Measurements from ENCODE around the gene SEL1L. TPM values are rescaled to one million over a fixed set of nuclear protein-coding genes. Genes with fewer than 3 reads are reported as not detected.

The SEL1L gene
- total and polyA plus RNA-seq, 2 of the 13 experiments (the other 11 are each of a cell fraction or from before 2014, with no cell fraction given): 15.3 to 61.0 TPM

DNA sequence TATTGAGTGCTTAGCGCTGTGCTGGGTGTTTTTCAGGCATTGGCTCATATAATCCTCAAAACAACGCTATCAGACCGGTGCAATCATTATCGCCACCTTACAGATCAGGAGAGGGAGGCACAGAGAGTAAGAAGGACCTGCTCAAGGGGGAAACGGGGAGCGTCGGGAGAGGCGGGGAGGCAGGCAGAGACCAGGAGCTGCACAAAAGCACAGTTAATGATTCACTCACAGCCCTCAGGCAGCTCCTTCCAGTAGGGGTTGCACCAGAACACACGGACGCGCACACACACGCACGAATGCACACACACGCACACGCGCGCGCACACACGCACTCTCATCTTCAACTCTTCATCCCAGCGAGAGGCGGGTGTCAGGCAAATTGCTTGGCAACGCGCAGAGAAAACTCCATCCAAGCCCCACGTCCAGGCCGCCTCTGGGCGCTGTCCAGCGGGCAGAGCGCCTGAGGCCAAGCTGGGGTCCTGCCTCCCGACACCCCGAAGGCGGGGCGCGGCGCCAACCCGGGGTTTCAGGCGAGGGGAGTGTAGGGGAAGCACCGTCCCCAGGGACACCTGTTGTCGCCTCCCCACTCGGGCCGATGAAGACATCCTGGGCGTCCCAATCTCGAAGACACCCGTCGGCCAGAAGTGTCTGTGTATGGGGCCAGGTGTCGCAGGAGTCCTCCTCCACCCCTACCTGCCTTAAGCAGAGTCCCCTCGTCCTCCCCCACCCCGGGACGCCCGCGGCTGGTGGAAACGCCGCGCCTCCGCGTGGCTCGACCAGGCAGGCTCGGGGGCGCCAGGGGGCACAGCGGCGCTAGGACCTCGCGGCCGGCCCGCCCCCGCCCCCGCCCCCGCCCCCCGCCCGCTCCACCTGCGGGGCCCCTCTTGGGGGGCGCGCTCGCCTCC, 98.0 kb downstream of the SEL1L start (continued):
- TF ChIP-seq, protein P1, sequence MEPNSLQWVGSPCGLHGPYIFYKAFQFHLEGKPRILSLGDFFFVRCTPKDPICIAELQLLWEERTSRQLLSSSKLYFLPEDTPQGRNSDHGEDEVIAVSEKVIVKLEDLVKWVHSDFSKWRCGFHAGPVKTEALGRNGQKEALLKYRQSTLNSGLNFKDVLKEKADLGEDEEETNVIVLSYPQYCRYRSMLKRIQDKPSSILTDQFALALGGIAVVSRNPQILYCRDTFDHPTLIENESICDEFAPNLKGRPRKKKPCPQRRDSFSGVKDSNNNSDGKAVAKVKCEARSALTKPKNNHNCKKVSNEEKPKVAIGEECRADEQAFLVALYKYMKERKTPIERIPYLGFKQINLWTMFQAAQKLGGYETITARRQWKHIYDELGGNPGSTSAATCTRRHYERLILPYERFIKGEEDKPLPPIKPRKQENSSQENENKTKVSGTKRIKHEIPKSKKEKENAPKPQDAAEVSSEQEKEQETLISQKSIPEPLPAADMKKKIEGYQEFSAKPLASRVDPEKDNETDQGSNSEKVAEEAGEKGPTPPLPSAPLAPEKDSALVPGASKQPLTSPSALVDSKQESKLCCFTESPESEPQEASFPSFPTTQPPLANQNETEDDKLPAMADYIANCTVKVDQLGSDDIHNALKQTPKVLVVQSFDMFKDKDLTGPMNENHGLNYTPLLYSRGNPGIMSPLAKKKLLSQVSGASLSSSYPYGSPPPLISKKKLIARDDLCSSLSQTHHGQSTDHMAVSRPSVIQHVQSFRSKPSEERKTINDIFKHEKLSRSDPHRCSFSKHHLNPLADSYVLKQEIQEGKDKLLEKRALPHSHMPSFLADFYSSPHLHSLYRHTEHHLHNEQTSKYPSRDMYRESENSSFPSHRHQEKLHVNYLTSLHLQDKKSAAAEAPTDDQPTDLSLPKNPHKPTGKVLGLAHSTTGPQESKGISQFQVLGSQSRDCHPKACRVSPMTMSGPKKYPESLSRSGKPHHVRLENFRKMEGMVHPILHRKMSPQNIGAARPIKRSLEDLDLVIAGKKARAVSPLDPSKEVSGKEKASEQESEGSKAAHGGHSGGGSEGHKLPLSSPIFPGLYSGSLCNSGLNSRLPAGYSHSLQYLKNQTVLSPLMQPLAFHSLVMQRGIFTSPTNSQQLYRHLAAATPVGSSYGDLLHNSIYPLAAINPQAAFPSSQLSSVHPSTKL (CRISPR knock-in tag; IDR thresholded peaks at IDR 0.05): peak; percentile 5; the same call in 1 of the 2 replicates
- TF ChIP-seq ZNF350 (CRISPR knock-in tag; IDR thresholded peaks at IDR 0.05; ENCODE audit: borderline replicate concordance, low read depth) (peak; percentile 54; the same call in 1 of the 2 replicates), THYN1 (CRISPR knock-in tag; IDR thresholded peaks at IDR 0.05; ENCODE audit: borderline replicate concordance, low read depth) (no peak), SP4 (CRISPR knock-in tag; IDR thresholded peaks at IDR 0.05) (0 out of 2 replicates have a peak, but pooled peaks have one; percentile 13), ZNF20 (CRISPR knock-in tag; IDR thresholded peaks at IDR 0.05) (no peak), PAWR (CRISPR knock-in tag; IDR thresholded peaks at IDR 0.05; ENCODE audit: borderline replicate concordance) (no peak), SMARCC2 (IDR thresholded peaks at IDR 0.05) (no peak), SRSF1 (optimal IDR thresholded peaks at IDR 0.05; ENCODE audit: low read depth, low read length) (no peak), REPIN1 (CRISPR knock-in tag; IDR thresholded peaks at IDR 0.05; ENCODE audit: borderline replicate concordance, low read depth) (no peak; the same call in 1 of the 2 replicates), ZNF460 (CRISPR knock-in tag; IDR thresholded peaks at IDR 0.05; ENCODE audit: borderline replicate concordance) (no peak), ZNF878 (CRISPR knock-in tag; IDR thresholded peaks at IDR 0.05) (no peak; the same call in 1 of the 2 replicates), ZKSCAN5 (CRISPR knock-in tag; IDR thresholded peaks at IDR 0.05) (peak; percentile 56; the same call in 1 of the 2 replicates), JUND (CRISPR knock-in tag; IDR thresholded peaks at IDR 0.05) (peak; percentile 57; the same call in 1 of the 2 replicates), ZNF772 (CRISPR knock-in tag; IDR thresholded peaks at IDR 0.05) (peak; percentile 68; the same call in 1 of the 2 replicates), ZNF343 (CRISPR knock-in tag; IDR thresholded peaks at IDR 0.05) (0 out of 2 replicates have a peak, but pooled peaks have one; percentile 41)
- TF ChIP-seq, protein P2, sequence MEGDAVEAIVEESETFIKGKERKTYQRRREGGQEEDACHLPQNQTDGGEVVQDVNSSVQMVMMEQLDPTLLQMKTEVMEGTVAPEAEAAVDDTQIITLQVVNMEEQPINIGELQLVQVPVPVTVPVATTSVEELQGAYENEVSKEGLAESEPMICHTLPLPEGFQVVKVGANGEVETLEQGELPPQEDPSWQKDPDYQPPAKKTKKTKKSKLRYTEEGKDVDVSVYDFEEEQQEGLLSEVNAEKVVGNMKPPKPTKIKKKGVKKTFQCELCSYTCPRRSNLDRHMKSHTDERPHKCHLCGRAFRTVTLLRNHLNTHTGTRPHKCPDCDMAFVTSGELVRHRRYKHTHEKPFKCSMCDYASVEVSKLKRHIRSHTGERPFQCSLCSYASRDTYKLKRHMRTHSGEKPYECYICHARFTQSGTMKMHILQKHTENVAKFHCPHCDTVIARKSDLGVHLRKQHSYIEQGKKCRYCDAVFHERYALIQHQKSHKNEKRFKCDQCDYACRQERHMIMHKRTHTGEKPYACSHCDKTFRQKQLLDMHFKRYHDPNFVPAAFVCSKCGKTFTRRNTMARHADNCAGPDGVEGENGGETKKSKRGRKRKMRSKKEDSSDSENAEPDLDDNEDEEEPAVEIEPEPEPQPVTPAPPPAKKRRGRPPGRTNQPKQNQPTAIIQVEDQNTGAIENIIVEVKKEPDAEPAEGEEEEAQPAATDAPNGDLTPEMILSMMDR (CRISPR knock-in tag; IDR thresholded peaks at IDR 0.05): peak; percentile 23; the same call in 1 of the 2 replicates
- TF ChIP-seq, protein P3, sequence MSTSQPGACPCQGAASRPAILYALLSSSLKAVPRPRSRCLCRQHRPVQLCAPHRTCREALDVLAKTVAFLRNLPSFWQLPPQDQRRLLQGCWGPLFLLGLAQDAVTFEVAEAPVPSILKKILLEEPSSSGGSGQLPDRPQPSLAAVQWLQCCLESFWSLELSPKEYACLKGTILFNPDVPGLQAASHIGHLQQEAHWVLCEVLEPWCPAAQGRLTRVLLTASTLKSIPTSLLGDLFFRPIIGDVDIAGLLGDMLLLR (CRISPR knock-in tag; IDR thresholded peaks at IDR 0.05): 0 out of 2 replicates have a peak, but pooled peaks have one; percentile 51
- TF ChIP-seq, protein P4, sequence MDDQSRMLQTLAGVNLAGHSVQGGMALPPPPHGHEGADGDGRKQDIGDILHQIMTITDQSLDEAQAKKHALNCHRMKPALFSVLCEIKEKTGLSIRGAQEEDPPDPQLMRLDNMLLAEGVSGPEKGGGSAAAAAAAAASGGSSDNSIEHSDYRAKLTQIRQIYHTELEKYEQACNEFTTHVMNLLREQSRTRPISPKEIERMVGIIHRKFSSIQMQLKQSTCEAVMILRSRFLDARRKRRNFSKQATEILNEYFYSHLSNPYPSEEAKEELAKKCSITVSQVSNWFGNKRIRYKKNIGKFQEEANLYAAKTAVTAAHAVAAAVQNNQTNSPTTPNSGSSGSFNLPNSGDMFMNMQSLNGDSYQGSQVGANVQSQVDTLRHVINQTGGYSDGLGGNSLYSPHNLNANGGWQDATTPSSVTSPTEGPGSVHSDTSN (CRISPR knock-in tag; IDR thresholded peaks at IDR 0.05; ENCODE audit: borderline replicate concordance): no peak
- TF ChIP-seq, protein P5, sequence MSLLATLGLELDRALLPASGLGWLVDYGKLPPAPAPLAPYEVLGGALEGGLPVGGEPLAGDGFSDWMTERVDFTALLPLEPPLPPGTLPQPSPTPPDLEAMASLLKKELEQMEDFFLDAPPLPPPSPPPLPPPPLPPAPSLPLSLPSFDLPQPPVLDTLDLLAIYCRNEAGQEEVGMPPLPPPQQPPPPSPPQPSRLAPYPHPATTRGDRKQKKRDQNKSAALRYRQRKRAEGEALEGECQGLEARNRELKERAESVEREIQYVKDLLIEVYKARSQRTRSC (CRISPR knock-in tag; IDR thresholded peaks at IDR 0.05; ENCODE audit: low read depth): no peak
